GM18519 (cell line): ENCODE results near the gene FOXN3.

ENCODE experiments used
- ATAC-seq: cut with Tn5 transposase; IDR thresholded peaks from one replicate; pipeline ENCODE4 v1.9.1; 2021; ENCODE audit warnings: mild to moderate bottlenecking, moderate library complexity; ENCODE audit not compliant: unreplicated experiment, low FRiP score

Gene FOXN3

GRCh38 chr14:89417091-89417464 is at the start of gene FOXN3:
Gene FOXN3, minus strand, starts transcription at chr14:89417233. Its CDS starts 4,757 bp downstream, at chr14:89412476.
- ATAC-seq: peak; percentile 24

GRCh38 chr14:89466484-89466883 is 49.5 kb upstream of the FOXN3 start:
- no peak for ATAC-seq

GRCh38 chr14:89465876-89466275 is 48.8 kb upstream of the FOXN3 start:
- ATAC-seq: no peak

GRCh38 chr14:89461256-89461655 is 44.2 kb upstream of the FOXN3 start:
- ATAC-seq: no peak

GRCh38 chr14:89458713-89459420 is 41.8 kb upstream of the FOXN3 start:
- no peak for ATAC-seq

GRCh38 chr14:89457007-89457406 is 40.0 kb upstream of the FOXN3 start:
- no peak for ATAC-seq

GRCh38 chr14:89455412-89455811 is 38.4 kb upstream of the FOXN3 start:
- ATAC-seq: no peak

GRCh38 chr14:89454996-89455395 is 38.0 kb upstream of the FOXN3 start:
- no peak for ATAC-seq

GRCh38 chr14:89452281-89452680 is 35.2 kb upstream of the FOXN3 start:
- no peak for ATAC-seq

- ATAC-seq: no peak
Observed at GRCh38 chr14:89451229-89451628, 34.2 kb upstream of the FOXN3 start.

GRCh38 chr14:89447182-89447944 is 30.3 kb upstream of the FOXN3 start:
- no peak for ATAC-seq

- ATAC-seq: peak; percentile 58
Observed at GRCh38 chr14:89445273-89445973, 28.4 kb upstream of the FOXN3 start.

GRCh38 chr14:89444516-89445125 is 27.6 kb upstream of the FOXN3 start:
- ATAC-seq: no peak

- no peak for ATAC-seq
Observed at GRCh38 chr14:89444044-89444443, 27.0 kb upstream of the FOXN3 start.

- no peak for ATAC-seq
Observed at GRCh38 chr14:89443042-89443629, 26.1 kb upstream of the FOXN3 start.

GRCh38 chr14:89442280-89442679 is 25.2 kb upstream of the FOXN3 start:
- ATAC-seq: no peak

- no peak for ATAC-seq
Observed at GRCh38 chr14:89440986-89441909, 24.2 kb upstream of the FOXN3 start.

- ATAC-seq: no peak
Observed at GRCh38 chr14:89435892-89436656, 19.0 kb upstream of the FOXN3 start.

GRCh38 chr14:89435492-89435891 is 18.5 kb upstream of the FOXN3 start:
- no peak for ATAC-seq
